ENCODE measurements around the gene TJP2. TPM values are rescaled to one million over a fixed set of nuclear protein-coding genes. Genes with fewer than 3 reads are reported as not detected.

The TJP2 gene
- total RNA-seq, 2 donors from 2014 or later = 60.2 to 79.1 TPM

- Histone ChIP-seq H3K4me3 (no peak overlapping the region), H3K9me3 (no peaks in the 10 kb centered on the region), H3K27ac (no peak overlapping the region), H3K4me1 (peaks cover 3% of the 10 kb centered on the region), H3K36me3 (replicated peaks in 1 of 2; ENCODE audit: insufficient read depth in 1 of 2, low read depth in 2 of 2) (peaks cover 4 to 21% of the 10 kb centered on the region in 2 donors), H3K27me3 (no peaks in the 10 kb centered on the region)
- no peak for ATAC-seq
- no peak for DNase-seq
- WGBS, 2 donors = 97 to 98% methylated on average over 28 to 40 of the region's 47 CpGs
- no peak for TF ChIP-seq CTCF (IDR thresholded peaks at IDR 0.05)
- TF ChIP-seq POLR2A (IDR thresholded peaks at IDR 0.05) = no peak
- intact Hi-C loops (cut with DNase I) = no loop called here
These were observed 47.0 kb downstream of the TJP2 start for GRCh38 chr9:69221036-69221435.

DNA sequence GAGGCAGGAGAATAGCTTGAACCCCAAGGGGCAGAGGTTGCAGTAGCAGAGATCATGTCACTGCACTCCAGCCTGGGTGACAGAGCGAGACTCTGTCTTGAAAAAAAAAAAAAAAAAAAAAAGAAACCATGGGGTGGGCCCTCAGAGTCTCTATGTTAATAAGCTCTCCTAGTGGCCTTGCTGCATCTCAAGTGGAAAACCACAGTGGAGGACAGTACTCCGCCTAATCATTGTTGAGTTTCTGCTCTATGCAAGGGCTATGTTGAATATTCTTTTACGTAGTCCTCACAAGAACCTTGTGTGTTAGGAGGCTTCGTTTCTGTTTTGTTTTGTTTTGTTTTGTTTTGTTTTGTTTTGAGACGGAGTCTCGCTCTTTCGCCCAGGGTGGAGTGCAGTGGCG is 48.9 kb downstream of the TJP2 start:
- TF ChIP-seq CTCF (IDR thresholded peaks at IDR 0.05) = no peak
- TF ChIP-seq POLR2A (IDR thresholded peaks at IDR 0.05) = no peak

DNA sequence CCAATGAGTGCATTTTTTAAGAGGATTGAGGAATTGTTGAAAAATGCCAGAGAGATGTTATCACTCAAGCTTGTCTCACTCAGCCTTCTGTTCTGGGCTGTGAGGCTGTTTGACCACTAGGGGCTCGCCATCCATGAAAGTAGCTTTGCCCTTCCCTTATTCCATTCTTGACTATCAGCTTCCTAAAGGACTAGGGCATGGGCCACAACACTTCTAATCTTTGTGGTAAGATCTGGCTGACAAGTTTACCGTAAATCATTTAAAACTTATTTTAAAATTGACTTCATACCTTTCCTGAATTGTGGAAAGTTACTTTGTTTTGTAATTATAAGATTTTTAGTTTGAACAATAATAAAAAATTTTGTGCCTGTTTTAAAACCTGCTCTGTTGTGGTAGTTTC is 49.5 kb downstream of the TJP2 start:
- no peaks in the 10 kb centered on the region for H3K27me3 ChIP-seq
- H3K4me3 ChIP-seq = no peak overlapping the region
- H3K4me1 ChIP-seq = no peaks in the 10 kb centered on the region
- TF ChIP-seq CTCF (IDR thresholded peaks at IDR 0.05) (peak; percentile 12 to 53 (median 41)), POLR2A (IDR thresholded peaks at IDR 0.05) (no peak)
- DNase-seq (peak in 3 of 4 donors; percentile 13 to 33 (median 16)), ATAC-seq (no peak)
- no peaks in the 10 kb centered on the region for H3K9me3 ChIP-seq
- peaks cover 7 to 21% of the 10 kb centered on the region in 2 donors for H3K36me3 ChIP-seq (replicated peaks in 1 of 2; ENCODE audit: insufficient read depth in 1 of 2, low read depth in 2 of 2)
- 64 to 66% methylated on average over 2 of the region's 2 CpGs for WGBS, 2 donors
- H3K27ac ChIP-seq = no peak overlapping the region
- intact Hi-C loops (cut with DNase I) = no loop called here

More for the DNA sequence above, 48.9 kb downstream of the TJP2 start:
- ATAC-seq (no peak), DNase-seq (no peak)
- no peaks in the 10 kb centered on the region for H3K27me3 ChIP-seq
- H3K4me1 ChIP-seq = no peaks in the 10 kb centered on the region
- no peak overlapping the region for H3K4me3 ChIP-seq
- H3K9me3 ChIP-seq = no peaks in the 10 kb centered on the region
- peaks cover 4 to 23% of the 10 kb centered on the region in 2 donors for H3K36me3 ChIP-seq (replicated peaks in 1 of 2; ENCODE audit: insufficient read depth in 1 of 2, low read depth in 2 of 2)
- intact Hi-C loops (cut with DNase I) = no loop called here
- WGBS, 2 donors = 91 to 94% methylated on average over 8 of the region's 8 CpGs
- no peak overlapping the region for H3K27ac ChIP-seq

GRCh38 chr9:69229367-69229766 is 55.3 kb downstream of the TJP2 start:
- no peaks in the 10 kb centered on the region for H3K27me3 ChIP-seq
- DNase-seq (no peak), ATAC-seq (no peak)
- TF ChIP-seq CTCF (IDR thresholded peaks at IDR 0.05) (no peak), POLR2A (IDR thresholded peaks at IDR 0.05) (no peak)
- H3K9me3 ChIP-seq = no peaks in the 10 kb centered on the region
- no peaks in the 10 kb centered on the region for H3K4me1 ChIP-seq
- H3K27ac ChIP-seq = no peak overlapping the region
- intact Hi-C loops (cut with DNase I) = no loop called here
- H3K36me3 ChIP-seq (replicated peaks in 1 of 2; ENCODE audit: insufficient read depth in 1 of 2, low read depth in 2 of 2) = peaks cover 3 to 22% of the 10 kb centered on the region in 2 donors
- 75 to 84% methylated on average over 5 of the region's 5 CpGs for WGBS, 2 donors
- no peak overlapping the region for H3K4me3 ChIP-seq

DNA sequence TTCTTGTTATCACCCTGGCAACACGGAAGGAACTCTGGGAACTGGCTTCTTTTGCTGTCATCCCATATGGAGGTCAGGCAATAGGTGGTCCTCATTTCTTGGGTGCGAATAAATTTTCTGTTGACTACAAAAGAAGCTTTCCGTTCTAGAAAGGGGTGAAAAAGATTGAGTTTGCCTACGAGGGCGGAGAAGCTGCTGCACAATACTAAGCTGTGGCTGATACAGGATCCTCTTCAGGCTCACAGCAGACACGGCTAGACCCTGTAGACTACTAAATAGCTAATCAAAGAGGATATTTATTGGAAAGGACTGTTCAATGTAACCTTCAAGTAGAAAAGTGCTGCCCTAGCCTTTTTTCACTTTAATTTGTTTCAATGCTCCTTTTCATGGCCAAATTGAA is 58.1 kb downstream of the TJP2 start:
- Histone ChIP-seq H3K4me3 (no peak overlapping the region), H3K36me3 (replicated peaks in 1 of 2; ENCODE audit: insufficient read depth in 1 of 2, low read depth in 2 of 2) (peaks cover 3 to 17% of the 10 kb centered on the region in 2 donors), H3K9me3 (no peaks in the 10 kb centered on the region), H3K27me3 (no peaks in the 10 kb centered on the region), H3K27ac (no peak overlapping the region), H3K4me1 (no peaks in the 10 kb centered on the region)
- WGBS, 2 donors = 73 to 89% methylated on average over 6 of the region's 6 CpGs
- TF ChIP-seq CTCF (IDR thresholded peaks at IDR 0.05) (no peak), POLR2A (IDR thresholded peaks at IDR 0.05) (no peak)
- intact Hi-C loops (cut with DNase I) = no loop called here
- DNase-seq (no peak), ATAC-seq (no peak)
